Measurements from ENCODE around the gene MEI1. TPM values are rescaled to one million over a fixed set of nuclear protein-coding genes. Genes with fewer than 3 reads are reported as not detected.

MEI1 gene
- total RNA-seq, 2 experiments from 2014 or later = 2.3 to 14.6 TPM

Small RNA genes within 50 kb of the gene (small RNA-seq; reads per million reads assigned to genes)
- not detected for gene HMGN2P10
- gene RF00019 = not detected
- gene RNU6-476P = not detected
- not detected for gene RNU6ATAC22P

Other genes with a start within 250 kb of the MEI1 start
- 87.9 and 98.8 TPM in 2 replicates for gene PHF5A, start 230.8 kb upstream of the MEI1 start, total RNA-seq (2014; rRNA removed; shearing (Covaris generic))
- 60.9 and 62.1 TPM in 2 replicates for gene PHF5A, start 230.8 kb upstream of the MEI1 start, total RNA-seq (2022)
- 61.5 and 69.0 TPM in 2 replicates for gene ACO2, start 230.4 kb upstream of the MEI1 start, total RNA-seq (2014; rRNA removed; shearing (Covaris generic))
- 102 and 107 TPM in 2 replicates for gene ACO2, start 230.4 kb upstream of the MEI1 start, total RNA-seq (2022)
- 26.6 and 28.5 TPM in 2 replicates for gene POLR3H, start 155.0 kb upstream of the MEI1 start, total RNA-seq (2014; rRNA removed; shearing (Covaris generic))
- 41.0 and 48.3 TPM in 2 replicates for gene POLR3H, start 155.0 kb upstream of the MEI1 start, total RNA-seq (2022)
- not detected in 2 replicates for gene CSDC2, start 138.5 kb upstream of the MEI1 start, total RNA-seq (2014; rRNA removed; shearing (Covaris generic))
- gene CSDC2, start 138.5 kb upstream of the MEI1 start, total RNA-seq (2022) = not detected in 2 replicates
- 17.0 and 17.5 TPM in 2 replicates for gene PMM1, start 109.7 kb upstream of the MEI1 start, total RNA-seq (2014; rRNA removed; shearing (Covaris generic))
- gene PMM1, start 109.7 kb upstream of the MEI1 start, total RNA-seq (2022) = 40.5 and 45.7 TPM in 2 replicates
- 20.4 and 39.0 TPM in 2 replicates for gene DESI1, start 78.5 kb upstream of the MEI1 start, total RNA-seq (2014; rRNA removed; shearing (Covaris generic))
- gene DESI1, start 78.5 kb upstream of the MEI1 start, total RNA-seq (2022) = 59.0 and 65.0 TPM in 2 replicates
- 378 and 419 TPM in 2 replicates for gene XRCC6, start 78.2 kb upstream of the MEI1 start, total RNA-seq (2014; rRNA removed; shearing (Covaris generic))
- 374 and 426 TPM in 2 replicates for gene XRCC6, start 78.2 kb upstream of the MEI1 start, total RNA-seq (2022)
- gene SNU13, start 10.6 kb upstream of the MEI1 start, total RNA-seq (2014; rRNA removed; shearing (Covaris generic)) = 155 and 199 TPM in 2 replicates
- gene SNU13, start 10.6 kb upstream of the MEI1 start, total RNA-seq (2022) = 246 and 253 TPM in 2 replicates
- 21.7 and 23.8 TPM in 2 replicates for gene CCDC134, start 101.2 kb downstream of the MEI1 start, total RNA-seq (2014; rRNA removed; shearing (Covaris generic))
- 17.3 and 17.4 TPM in 2 replicates for gene CCDC134, start 101.2 kb downstream of the MEI1 start, total RNA-seq (2022)
- gene SREBF2, start 133.6 kb downstream of the MEI1 start, total RNA-seq (2014; rRNA removed; shearing (Covaris generic)) = 132 and 167 TPM in 2 replicates
- 312 and 330 TPM in 2 replicates for gene SREBF2, start 133.6 kb downstream of the MEI1 start, total RNA-seq (2022)
- not detected in 2 replicates for gene SHISA8, start 215.6 kb downstream of the MEI1 start, total RNA-seq (2014; rRNA removed; shearing (Covaris generic))
- gene SHISA8, start 215.6 kb downstream of the MEI1 start, total RNA-seq (2022) = 0.61 and 0.74 TPM in 2 replicates
- gene TNFRSF13C, start 227.3 kb downstream of the MEI1 start, total RNA-seq (2014; rRNA removed; shearing (Covaris generic)) = 10.9 and 21.3 TPM in 2 replicates
- 65.0 and 67.8 TPM in 2 replicates for gene TNFRSF13C, start 227.3 kb downstream of the MEI1 start, total RNA-seq (2022)
- 347 and 354 TPM in 2 replicates for gene CENPM, start 247.6 kb downstream of the MEI1 start, total RNA-seq (2014; rRNA removed; shearing (Covaris generic))
- 189 and 217 TPM in 2 replicates for gene CENPM, start 247.6 kb downstream of the MEI1 start, total RNA-seq (2022)

All from OCI-LY7 (cell line).